ENCODE data around the gene USP24. TPM values are rescaled to one million over a fixed set of nuclear protein-coding genes. Genes with fewer than 3 reads are reported as not detected.

USP24 gene
- polyA plus RNA-seq, 1 experiment: 8.4 TPM

DNA sequence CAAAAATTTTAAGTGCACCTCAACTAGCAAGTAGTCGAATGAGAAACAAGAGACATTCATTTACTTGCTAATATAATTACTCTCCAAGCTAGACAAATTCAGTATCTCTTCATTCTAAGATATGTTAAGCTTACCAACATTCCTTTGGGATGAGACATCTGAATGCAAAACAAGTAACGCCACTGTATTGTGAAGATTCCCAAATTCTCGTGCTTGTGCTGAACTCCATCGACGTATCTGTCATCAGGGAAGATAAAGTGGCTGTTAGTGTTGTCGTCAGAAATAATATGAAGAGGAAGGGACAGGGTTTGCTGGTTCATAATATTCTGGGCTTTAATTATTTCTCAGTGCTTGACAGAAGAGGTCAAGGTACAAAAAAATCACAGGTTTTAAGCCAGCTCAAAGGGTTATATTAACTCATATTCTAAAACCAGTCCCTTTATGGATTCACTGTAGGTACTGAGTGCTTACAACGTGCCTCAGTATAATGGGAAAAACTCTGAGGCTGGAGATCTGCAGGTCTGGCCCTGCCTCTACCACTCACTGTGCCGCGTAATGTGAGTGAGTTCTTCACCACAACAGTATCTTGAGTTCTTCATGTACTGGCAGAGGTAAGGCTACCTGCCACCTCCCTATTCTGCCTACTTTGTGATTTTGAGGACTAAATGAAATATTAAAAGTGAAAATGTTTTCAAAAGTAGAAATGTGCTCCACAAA is 133.8 kb downstream of the USP24 start:
- Histone ChIP-seq H3K27me3 (ENCODE audit: control insufficient read depth, insufficient read depth, low read length) (no peaks in the 10 kb centered on the region), H3K4me3 (ENCODE audit: low read depth, low read length) (no peak overlapping the region), H3K36me3 (ENCODE audit: control insufficient read depth, insufficient read depth, low read length) (peaks cover 11% of the 10 kb centered on the region)
- DNase-seq (ENCODE audit: low read depth): no peak
- TF ChIP-seq, protein P1, sequence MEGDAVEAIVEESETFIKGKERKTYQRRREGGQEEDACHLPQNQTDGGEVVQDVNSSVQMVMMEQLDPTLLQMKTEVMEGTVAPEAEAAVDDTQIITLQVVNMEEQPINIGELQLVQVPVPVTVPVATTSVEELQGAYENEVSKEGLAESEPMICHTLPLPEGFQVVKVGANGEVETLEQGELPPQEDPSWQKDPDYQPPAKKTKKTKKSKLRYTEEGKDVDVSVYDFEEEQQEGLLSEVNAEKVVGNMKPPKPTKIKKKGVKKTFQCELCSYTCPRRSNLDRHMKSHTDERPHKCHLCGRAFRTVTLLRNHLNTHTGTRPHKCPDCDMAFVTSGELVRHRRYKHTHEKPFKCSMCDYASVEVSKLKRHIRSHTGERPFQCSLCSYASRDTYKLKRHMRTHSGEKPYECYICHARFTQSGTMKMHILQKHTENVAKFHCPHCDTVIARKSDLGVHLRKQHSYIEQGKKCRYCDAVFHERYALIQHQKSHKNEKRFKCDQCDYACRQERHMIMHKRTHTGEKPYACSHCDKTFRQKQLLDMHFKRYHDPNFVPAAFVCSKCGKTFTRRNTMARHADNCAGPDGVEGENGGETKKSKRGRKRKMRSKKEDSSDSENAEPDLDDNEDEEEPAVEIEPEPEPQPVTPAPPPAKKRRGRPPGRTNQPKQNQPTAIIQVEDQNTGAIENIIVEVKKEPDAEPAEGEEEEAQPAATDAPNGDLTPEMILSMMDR (IDR thresholded peaks at IDR 0.05; ENCODE audit: insufficient read depth, low read depth, low read length): no peak
- ChIA-PET CTCF (no interaction called here), POLR2A (no interaction called here)

DNA sequence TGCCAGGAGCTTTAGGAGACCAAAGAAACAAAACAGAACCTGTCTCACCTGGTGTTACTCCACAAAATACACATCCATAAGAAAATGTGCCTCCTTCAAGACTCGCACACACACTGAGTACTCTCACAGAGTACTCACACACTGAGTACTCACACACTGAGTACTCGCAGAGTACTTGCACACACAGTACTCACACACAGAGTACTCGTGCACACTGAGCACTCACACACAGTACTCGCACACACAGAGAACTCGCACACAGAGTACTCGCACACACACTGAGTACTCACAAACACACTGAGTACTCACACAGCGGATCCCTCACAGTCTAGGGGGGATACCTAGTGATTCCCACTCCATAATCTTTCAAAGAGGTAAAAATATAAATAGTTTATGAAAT is 135.5 kb downstream of the USP24 start:
- Histone ChIP-seq H3K27me3 (ENCODE audit: control insufficient read depth, insufficient read depth, low read length) (no peaks in the 10 kb centered on the region), H3K36me3 (ENCODE audit: control insufficient read depth, insufficient read depth, low read length) (peaks cover 10% of the 10 kb centered on the region), H3K4me3 (ENCODE audit: low read depth, low read length) (no peak overlapping the region)
- ChIA-PET CTCF (no interaction called here), POLR2A (no interaction called here)
- TF ChIP-seq, protein P1 (IDR thresholded peaks at IDR 0.05; ENCODE audit: insufficient read depth, low read depth, low read length): no peak
- no peak for DNase-seq (ENCODE audit: low read depth)

DNA sequence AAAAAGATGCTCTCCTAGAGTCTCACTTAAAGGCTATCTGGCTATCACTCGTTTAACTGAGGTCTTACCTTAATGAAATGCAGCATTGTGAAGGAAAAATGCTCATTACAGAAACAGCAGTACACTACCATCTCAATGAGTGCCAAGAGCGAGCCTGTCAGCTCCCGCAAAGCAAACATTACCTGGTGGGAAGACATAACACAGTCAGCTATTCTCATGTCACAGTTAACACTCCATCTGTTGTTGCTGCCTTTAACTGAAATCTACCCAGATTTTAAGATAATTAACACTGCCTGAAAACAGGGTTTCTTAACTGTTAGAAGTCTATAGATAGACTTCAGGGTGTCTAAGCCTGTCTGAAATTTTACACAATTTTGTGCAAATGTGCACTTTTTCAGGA is 136.7 kb downstream of the USP24 start:
- DNase-seq (ENCODE audit: low read depth): no peak
- POLR2A ChIA-PET: no interaction called here
- Histone ChIP-seq H3K4me3 (ENCODE audit: low read depth, low read length) (no peak overlapping the region), H3K27me3 (ENCODE audit: control insufficient read depth, insufficient read depth, low read length) (no peaks in the 10 kb centered on the region), H3K36me3 (ENCODE audit: control insufficient read depth, insufficient read depth, low read length) (peaks cover 9% of the 10 kb centered on the region)
- CTCF ChIA-PET: interaction anchor here (0.9 to 1.2 kb wide), 2 partner anchors 12 to 14 kb away, joined by 4 to 5 read pairs; no protein-coding TSS in a partner anchor
- TF ChIP-seq, protein P1 (IDR thresholded peaks at IDR 0.05; ENCODE audit: insufficient read depth, low read depth, low read length): no peak

DNA sequence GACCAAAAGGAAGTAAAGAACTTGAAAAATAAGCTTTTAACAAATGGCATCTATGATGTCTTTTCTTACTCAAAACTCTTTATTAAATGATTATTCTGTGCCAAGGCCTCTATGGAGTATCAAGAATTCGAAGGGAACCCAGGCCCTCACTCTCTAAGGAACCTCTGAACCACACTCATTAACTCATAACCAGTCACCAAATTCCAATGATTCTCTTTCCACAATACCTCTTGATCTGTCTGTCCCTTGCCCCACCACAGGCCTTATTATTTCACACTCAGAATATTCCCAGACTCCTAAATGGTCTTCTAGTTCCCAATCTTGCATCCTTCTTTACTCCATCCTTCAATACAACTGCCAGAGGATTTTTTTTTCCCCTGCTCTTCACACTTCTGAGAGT is 138.8 kb downstream of the USP24 start:
- CTCF ChIA-PET: no interaction called here

DNA sequence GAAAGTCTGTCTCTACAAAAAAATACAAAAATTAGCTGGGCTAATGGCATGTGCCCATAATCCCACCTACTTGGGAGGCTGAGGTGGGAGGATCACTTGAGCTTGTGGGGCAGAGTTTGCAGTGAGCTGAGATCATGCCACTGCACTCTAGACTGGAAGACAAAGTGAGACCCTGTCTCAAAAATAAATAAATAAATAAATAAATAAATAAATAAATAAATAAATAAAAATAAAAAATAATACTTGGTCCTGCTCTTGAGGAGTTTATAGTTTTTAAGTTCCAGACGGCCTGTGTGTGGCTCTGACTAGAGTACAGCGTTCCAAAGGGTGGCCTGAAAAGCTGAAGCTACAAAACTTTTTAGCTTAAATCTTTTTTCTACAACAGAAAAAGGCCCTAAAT is 140.7 kb downstream of the USP24 start:
- Histone ChIP-seq H3K27me3 (ENCODE audit: control insufficient read depth, insufficient read depth, low read length) (no peaks in the 10 kb centered on the region), H3K4me3 (ENCODE audit: low read depth, low read length) (no peak overlapping the region), H3K36me3 (ENCODE audit: control insufficient read depth, insufficient read depth, low read length) (peaks cover 21% of the 10 kb centered on the region)
- POLR2A ChIA-PET: no interaction called here
- no peak for DNase-seq (ENCODE audit: low read depth)
- TF ChIP-seq, protein P1 (IDR thresholded peaks at IDR 0.05; ENCODE audit: insufficient read depth, low read depth, low read length): no peak
- CTCF ChIA-PET: no interaction called here

More for the DNA sequence above, 138.8 kb downstream of the USP24 start:
- Histone ChIP-seq H3K27me3 (ENCODE audit: control insufficient read depth, insufficient read depth, low read length) (no peaks in the 10 kb centered on the region), H3K36me3 (ENCODE audit: control insufficient read depth, insufficient read depth, low read length) (peaks cover 12% of the 10 kb centered on the region), H3K4me3 (ENCODE audit: low read depth, low read length) (no peak overlapping the region)
- no peak for DNase-seq (ENCODE audit: low read depth)
- POLR2A ChIA-PET: no interaction called here
- TF ChIP-seq, protein P1 (IDR thresholded peaks at IDR 0.05; ENCODE audit: insufficient read depth, low read depth, low read length): no peak
